Measurements from ENCODE around the gene PCBP2.
"Not testable (repeated sequence)": the region's sequence is repeated elsewhere in the genome, so short reads cannot be mapped to it uniquely, and the experiment has no call there.

PCBP2 gene

DNA sequence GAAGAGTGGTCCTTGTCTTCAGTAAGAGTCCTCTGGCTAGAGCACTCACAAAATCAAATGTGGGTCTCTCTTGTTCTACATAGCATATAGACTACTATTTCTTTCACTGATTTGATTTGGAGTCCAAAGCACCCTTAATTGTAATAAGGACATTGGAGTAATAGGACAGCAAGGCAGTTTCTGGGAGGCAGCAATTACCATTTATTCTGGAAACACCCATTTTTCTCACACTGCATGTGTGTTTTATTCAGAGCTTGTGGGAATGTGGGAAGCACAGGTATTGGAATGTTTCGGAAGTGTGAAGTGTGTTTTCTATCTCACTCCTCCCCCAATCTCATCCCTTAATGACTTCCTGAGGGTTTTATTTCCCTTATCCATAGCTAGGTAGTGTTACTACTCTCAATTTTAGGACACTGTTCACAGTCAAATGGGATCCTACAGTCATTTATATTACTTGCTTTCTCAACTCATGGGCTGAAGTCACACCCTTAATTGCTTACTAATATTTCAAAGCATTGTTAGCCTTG lies 20.2 kb downstream of the PCBP2 start:
- DNase-seq (ENCODE audit: low read depth in 2 of 2), result no peak

DNA sequence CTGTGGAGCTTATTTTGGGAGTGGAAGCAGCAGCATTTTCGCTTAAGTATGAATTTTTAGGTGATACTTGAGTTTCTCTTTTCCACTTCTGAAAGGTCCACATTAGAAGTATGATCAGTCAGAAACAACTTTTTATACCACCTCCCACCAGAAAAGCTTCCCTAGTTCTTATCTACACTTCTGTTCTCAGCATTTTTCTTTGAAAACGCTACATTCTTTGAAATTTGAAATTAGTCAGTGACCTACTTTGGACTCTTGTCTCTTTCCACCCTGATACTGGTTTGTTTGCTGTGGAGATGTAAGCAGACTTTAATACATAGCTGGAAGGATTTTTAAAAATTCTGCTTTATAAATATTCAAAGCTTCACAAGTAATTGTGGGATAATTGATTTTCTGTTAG lies 22.2 kb downstream of the PCBP2 start:
- no peak for DNase-seq (ENCODE audit: low read depth in 2 of 2)

DNA sequence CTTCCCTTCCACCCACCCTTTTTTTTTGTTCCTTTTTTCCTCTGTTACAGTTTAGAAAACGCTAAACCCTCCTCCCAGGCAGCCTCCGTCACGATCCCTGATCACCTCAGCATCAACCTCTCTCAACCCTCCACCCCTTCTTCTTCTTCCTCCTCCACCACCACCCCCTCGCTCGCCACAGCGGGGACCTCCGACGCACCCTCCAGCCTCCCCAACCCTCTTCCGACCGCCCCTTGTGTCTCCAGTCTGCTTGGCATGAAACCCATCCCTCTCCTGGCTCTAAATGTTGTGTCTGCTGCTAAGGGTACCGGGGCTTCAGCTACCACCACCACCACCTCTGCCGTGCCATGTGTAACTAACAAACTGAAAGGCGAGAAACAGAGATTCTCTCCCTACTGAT lies 22.9 kb downstream of the PCBP2 start:
- no peak for DNase-seq (ENCODE audit: low read depth in 2 of 2)

DNA sequence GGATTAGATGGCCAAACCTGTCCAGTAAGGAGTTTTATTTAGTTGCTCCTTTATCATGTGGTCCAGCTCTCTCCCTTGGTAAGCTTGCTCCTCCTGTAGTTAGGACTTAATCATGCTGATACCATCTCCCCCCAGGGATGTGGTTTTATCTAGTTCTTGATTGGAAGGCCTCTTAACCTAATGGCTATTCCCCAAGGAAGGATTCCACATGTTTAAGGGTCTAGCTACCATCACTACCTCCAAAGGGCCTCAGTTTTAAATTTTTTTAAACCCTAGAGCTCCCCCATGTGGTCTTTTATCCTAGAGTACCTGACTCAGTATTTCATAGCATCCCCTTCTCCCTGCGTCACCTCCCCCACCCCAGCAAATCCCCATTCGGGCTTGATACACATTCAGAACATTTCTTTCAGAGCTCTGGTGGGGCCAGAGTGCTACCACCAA lies 24.9 kb downstream of the PCBP2 start:
- DNase-seq (ENCODE audit: low read depth in 2 of 2), result no peak

DNA sequence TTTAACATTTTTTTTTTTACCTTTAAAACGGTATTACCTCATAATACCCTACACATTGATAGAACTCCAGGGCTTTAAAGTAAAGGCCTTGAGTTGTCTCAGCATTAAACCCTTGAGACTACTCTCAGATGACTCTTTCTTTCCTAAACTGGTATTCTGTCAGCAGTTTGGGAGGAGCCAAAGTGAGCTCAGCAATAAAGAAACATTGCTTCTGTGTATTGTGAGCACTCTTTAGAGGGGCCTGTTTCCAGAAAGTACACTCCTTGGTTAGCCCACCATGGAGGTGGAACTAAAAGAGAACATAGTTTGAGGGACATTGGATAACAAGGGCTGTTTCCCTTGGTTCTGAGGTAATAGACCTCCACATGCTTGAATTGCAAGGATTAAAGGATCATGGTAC lies 27.0 kb downstream of the PCBP2 start:
- no peak for DNase-seq (ENCODE audit: low read depth in 2 of 2)

DNA sequence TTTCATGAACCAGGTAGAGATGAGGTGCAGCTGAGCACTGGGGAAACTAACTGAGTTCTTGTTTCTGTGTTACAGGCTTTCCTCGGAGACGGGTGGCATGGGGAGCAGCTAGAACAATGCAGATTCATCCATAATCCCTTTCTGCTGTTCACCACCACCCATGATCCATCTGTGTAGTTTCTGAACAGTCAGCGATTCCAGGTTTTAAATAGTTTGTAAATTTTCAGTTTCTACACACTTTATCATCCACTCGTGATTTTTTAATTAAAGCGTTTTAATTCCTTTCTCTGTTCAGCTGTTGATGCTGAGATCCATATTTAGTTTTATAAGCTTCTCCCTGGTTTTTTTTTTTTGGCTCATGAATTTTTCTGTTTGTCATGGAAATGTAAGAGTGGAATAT lies 27.4 kb downstream of the PCBP2 start:
- no peak for DNase-seq (ENCODE audit: low read depth in 2 of 2)

DNA sequence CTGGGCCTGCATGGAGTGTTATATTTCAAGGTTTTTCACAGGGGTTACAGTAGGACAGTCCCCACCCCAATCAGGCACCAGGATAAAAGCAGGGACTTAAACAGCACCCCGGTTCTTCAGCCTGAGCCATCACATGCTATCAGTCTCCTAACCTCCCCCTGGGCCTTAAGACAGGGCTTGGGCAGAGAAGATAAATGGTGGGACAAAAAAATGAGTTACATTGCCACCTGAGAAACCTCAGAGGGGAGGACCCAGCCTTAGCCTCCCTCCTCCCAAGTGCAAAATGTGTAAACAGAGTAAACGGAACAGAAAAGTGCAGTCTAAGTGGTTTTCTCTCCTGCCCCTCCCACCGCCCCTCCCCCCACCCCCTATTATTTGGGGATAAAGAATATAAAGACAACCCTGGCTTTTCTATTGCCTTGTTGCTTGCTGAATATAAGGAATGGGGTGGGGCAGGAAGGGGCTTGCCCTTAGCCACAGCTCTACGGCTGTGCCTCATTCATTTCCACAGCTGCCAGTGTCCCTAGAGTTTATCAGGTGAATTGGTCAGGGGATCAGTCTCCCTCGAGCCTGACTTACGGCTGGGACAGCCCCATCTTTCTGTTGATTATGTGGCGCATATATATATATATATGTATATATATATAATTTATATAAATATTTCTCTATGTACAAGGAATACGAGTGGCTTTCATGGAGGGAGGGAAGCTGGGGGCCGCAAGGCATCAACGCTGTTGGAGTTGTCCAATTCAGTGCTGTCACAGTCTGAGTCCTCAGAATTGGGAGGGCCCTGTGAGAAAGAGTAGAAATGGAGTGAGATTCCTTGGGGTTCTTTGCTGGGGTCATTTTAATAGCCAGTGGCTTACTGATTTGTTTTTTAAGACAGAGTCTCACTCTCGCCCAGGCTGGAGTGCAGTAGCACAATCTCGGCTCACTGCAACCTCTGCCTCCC lies 28.9 kb downstream of the PCBP2 start:
- no peak for DNase-seq (ENCODE audit: low read depth in 2 of 2)

DNA sequence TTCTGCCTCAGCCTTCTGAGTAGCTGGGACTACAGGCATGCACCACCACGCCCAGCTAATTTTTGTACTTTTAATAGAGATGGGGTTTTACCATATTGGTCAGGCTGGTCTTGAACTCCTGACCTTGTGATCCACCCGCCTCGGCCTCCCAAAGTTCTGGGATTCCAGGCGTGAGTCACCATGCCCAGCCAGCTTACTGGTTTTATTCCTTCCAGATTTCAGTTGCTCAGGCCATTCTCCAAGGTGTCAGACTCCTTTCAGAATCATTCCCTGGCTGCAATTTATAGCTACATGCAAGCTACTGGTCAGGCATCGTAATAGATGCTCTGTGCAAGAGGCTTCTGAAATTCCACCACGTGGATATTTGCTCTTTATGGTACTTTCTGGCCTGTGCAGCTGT lies 29.6 kb downstream of the PCBP2 start:
- not testable (repeated sequence) for DNase-seq (ENCODE audit: low read depth in 2 of 2)

DNA sequence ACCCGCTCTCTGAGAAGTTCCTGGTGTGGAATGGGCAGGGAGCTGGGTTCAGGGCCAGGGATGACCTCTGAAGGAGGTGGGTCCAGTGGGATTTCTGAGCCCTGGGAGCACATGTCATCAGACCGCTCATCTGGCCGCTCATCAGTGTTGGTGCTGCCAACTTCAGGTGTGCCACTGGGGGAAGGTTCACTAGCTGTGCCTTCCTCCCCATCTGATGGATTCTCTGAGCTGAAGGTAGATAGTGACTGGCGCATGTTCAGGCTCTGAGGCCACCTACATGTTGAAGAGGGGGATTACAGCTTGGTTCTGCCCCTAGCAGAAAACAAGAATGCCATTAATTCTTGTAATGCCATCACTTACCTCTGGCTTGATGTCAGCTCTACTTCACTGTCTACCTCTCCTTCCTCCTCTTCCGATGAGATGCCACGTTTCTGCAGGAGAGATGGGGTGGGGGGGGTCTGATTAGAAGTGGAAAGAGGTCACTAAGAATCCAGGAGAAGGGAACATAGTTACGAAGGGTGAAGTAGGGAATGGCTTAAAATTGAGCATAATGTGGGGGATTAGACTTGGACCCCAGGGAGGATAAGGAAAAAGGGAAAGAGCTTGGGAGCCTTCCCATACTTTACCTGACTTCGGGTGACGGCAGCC lies 30.2 kb downstream of the PCBP2 start:
- no peak for DNase-seq (ENCODE audit: low read depth in 2 of 2)

DNA sequence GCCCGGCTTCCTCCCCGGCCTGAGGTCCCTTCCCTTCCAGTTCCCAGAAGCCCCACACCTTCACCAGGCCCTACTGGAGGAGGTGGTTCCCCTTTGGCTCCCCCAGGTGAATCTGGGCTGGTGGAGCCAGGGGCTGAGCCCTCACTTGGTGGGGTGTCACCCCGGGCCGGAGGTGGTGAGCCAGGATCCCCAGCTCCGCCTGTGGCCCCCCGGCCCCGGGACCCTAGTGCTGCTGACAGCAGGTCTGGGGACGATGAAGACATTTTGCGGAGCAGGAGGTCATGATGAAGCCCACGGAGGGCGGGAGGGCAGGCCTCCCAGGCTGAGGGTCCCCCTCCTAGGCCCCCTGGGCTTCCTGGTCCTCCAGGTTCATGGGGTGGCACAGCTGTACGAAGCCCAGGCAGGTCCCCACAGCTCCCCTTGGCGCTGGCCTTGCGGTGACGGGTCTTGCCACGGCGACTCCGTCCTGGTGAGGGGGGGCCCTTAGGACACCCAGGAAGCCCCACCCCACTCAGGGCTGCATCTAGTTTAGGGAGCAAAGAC lies 30.8 kb downstream of the PCBP2 start:
- DNase-seq (ENCODE audit: low read depth in 2 of 2), result no peak

DNA sequence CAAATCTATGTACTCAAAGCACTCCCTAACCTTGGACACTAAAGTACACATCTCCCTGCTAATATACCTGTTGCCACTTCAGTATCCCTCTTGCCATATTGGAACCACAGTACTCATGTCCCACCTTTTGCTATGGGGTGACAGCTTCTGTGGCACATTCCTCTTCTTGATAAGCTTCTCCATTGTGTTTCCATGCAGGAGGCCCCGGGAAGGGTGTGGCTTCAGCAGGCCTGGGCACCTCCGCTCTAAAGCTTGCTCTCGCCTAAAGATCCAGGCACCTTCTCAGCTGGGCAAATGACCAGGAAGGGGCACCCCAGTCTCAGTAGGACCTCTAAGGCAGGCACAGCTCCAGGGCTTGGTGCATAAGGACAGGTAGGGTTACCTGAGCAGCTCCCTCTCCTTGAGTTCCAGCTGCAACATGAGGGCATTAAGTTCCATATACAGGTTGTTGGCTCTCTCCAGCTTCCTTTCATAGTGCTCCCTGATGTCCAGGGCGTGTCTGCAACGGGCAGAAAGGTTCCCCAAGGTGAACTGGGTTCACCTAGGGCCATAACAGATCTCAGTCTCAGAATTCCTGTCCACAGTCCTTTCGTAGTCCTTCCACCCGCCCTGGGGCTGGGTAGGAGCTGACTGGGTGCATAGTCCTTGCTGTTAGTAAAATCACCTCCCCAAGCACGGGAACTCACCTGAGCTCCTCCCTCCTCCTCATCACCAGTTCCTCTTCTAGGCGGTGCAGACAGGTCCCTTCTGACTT lies 31.5 kb downstream of the PCBP2 start:
- DNase-seq (ENCODE audit: low read depth in 2 of 2), result no peak

DNA sequence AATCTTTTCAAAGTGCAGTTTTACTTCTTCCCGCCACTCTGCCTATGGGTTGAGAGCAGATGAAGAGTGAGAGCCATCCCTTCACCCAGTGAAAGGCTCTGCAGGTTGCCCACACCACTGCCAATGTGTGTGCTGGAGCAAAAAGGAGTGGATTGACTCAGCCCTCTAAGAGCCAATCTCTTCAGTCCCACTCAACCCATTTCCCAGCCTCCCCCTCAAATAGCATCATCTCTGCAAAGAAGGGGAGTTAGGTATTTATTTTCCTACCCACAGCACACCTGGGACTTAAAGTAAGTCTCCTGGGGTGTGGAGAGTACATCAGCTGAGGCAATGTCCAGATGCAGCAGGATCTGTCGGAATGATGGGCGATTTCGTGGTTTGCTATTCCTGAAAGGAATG lies 32.1 kb downstream of the PCBP2 start:
- no peak for DNase-seq (ENCODE audit: low read depth in 2 of 2)

DNA sequence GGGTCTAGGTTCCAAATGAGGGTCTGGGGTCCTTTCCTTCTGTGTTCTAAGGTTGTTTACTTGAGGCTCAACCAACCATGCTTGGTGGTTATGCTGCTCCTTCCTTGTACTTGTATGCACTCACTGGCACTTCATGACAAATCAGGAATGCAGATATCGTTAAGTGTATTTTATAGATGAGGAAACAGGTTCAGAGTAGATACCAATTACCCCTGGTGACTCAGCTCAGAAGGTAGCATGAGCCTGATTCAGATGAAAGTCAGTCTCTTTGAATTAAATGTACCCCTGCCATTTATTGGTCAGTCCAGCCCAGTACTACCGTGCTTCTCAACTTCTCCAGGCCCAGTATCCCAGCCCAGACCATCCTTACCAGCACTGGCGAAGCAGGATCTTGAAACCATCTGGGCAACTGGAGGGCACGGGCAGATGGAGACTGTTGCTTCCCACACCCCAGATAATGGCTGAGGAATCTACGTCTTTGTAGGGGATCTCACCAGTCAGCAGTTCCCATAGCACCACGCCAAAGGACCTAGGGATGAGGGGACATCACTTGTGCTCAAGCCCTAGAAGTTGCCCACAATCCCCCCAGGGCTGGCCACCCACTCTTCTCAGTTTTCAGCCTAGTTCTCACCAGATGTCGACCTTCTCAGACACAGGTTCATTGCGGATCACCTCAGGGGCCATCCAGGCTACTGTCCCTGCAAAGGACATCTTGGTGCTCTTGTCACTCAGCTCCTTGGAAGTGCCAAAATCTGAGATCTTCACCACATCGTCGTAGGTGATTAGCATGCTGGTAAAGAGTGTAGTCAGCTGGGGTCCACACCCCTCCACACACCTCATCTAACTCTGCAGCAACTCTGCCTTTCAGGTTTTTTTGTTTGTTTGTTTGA lies 33.0 kb downstream of the PCBP2 start:
- no peak for DNase-seq (ENCODE audit: low read depth in 2 of 2)

DNA sequence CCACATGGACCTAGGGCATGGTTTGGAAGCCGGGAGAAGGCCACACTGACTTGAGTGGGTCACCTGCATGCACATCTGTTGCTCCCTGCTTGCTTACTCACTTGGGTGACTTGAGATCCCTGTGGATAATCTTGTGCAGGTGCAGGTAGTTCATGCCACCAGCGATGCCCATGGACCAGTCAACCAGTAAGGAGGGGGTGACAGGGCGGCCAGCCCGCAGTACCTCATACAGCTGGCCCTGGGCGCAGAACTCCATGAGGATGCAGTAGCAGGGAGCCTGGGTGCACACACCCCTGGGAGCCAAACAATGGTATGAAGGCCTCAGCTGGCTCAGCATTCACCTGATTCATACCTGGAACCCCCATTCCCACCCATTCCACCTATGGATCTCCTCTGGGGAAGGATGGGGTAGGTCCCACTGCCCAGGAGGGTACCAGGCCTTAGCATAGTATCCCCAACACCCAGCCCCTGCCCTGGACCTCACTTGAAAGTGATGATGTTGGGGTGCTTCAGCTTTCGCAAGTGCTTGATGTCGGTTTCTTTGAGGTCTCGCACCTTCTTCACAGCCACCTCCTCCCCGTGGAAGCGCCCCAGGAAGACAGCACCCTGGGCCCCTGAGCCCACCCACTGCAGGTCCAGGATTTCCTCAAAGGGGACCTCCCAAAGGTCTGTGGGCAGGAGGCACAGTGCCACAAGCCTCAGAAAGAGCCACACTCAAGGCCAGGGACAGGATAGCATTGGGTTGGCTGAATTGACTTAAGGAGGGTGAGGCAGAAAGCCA lies 34.2 kb downstream of the PCBP2 start:
- DNase-seq (ENCODE audit: low read depth in 2 of 2), result no peak

DNA sequence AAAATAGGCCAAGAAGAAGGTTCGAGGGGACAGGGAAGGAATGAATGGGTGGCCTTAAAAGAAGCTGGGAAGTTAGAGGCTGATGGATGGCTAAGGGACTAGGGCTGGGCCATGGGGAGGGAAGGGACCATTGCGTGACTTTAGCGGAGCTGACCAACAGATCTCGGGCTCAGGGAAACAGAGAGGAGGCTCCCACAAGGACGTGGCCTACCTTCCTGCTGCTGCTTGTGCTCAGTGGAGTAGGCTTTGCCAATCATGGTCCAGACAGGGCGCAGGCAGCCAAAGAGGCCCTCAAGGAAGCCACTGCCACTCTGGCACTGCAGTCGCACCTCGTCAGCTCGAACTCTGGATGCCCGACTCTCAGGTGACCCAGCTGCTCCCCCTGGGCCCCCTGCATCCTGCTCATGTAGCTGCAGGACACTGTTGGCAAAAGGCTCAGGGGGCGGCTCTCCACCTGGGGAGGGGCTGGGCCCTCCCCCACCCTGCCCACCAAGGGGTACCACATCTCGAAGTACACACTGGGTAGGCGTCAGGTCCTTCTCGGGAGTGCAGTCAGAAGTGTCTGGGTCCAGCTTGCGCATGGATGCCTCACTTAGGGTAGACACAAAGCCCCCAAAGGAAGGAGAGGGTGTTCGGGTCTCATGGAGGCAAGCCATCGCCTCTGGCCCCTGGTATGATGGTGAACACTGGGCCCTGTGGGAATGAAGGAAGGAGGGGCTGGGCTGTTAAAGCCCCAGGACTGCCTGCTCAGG lies 35.0 kb downstream of the PCBP2 start:
- DNase-seq (ENCODE audit: low read depth in 2 of 2), result no peak

DNA sequence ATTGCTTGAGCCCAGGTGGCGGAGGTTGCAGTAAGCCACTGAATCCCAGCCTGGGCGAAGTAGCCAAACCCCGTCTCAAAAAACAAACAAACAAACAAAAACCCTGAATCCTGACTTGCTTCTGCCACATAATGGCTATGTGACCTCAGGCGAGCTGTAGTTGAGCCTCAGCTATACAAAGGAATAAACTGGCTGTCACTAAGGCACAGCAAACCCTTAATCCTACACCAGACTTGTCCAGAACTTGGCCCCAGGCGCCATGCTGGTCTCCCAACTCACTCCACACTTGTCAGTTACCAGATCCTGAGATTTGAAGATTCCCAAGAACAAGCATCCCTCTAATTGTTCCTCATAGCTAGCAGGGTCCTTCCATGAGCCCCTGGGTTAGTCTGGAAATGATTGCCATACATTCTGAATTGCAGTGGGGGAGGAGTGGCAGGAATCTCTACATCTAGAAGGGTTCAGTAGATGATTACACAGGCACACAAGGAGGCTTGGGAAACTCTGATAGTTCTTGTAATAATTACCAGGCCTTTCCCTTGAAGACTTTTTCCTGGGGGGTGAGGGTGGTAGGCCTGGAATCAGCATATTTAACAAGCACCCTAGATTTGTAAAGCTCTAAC lies 37.5 kb downstream of the PCBP2 start:
- DNase-seq (ENCODE audit: low read depth in 2 of 2), result no peak

DNA sequence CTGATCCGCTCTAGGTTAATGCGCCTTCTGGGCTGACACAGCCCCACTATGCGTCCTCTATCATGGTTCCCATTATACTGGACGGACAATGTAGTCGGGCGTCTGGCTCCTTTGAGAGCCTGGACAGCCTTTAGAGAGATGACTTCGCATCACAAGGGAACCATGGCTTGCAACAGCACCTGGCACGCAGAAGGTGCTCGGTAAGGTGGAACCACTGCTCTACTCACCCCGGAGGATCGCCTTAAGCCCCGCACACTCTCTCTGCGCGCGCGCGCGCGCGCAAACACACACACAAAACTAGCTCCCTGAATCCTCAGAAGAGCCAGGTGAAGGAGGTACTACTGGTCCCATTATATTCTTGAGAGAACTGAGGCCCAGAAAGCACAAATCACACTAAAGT lies 40.3 kb downstream of the PCBP2 start:
- DNase-seq (ENCODE audit: low read depth in 2 of 2), result no peak

DNA sequence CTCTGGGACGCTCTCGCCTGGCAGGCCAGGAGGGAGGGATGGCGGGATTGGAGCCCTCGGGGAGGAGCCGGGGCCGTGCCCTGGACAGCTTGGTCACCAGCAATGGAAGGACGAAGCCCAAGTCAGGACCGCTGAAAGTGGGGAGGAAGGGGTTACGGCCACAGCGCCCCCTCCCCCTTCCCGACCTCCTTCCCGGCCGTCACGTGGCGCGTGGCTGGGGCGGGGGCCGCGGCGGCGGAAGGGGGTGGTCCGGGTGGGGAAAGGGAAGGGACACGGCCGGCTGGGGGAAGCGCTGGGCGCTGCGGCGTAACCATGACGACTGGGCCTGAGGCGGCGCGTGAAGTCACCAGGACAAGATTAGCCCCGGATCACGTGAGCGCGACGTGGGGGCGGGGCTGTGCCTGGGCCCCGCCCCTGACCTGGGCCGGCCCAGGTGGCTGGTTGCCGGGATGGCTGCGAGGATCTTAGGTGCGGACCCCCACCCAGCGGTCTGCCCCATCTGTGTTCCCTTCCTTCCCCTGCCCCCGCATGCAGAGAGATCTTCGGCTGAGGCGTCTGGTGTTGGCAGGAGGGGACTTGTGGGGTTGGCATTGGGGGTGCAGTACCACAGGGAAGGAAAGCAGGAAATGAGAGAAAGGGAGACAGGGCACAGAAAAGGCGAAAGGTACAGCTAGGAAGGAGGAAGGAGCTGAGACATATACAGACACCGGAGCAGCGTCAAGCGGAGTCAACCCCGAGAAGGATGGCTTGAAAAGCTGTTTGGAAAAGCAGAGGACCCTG lies 41.1 kb downstream of the PCBP2 start:
- peak; percentile 73 to 79 for DNase-seq (ENCODE audit: low read depth in 2 of 2)

All from activated CD4-positive, alpha-beta T cell treated with anti-CD3 and anti-CD28 coated beads for 24 hours (primary cell).